ENCODE data around the gene MMP27.

Gene MMP27

DNA sequence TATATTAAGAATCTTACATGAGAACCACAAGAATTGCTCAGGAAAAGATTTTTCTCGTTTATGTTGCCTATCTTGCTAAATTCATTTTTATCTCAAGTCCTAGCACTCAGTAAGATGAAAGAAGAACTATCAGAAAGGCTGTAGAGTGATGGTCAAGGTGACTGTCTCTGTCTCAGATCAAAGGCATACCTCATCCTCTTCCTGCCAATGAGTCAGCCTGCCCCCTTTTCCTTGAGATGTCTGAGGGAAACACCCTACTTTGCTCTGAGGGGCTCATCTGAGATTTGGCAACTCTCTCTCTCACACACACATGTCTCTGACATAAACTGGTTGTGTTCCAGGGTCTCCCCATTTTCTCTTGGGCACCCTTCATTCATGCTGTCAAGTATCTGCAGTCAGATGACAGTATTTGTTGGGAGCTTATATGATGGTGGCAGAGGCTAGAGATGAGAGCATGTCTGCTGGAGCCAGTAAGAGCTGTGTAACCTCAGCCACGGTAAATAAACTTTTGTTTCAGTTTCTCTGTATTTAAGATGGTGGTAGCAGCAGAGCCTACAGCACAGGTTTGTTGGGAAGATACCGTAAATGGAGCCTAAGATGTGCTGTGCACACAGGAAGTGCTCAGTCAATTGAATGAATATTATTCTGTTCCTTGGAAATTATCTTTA lies 1.6 kb downstream of the MMP27 start:
- no peak for DNase-seq

DNA sequence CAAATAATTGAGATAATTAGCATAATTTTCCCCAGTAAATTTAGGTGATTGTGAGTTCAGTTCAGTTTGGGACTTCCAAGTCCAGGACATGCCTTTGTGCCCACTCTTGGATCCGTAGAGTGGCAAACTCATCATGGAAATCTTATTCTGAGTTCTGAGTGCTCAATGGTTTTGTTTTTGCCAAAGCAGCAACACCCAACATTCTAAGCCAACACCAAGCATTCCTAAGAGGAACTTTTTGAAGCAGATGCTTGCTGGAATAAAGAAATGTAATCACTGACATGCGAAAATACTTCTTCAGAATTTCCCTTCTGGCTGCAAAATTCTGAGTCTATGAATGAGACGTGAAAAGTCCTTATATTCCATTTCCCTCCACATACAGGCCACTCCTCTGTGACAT lies 10.4 kb downstream of the MMP27 start:
- no peak for DNase-seq

GRCh38 chr11:102685754-102686153 lies 19.8 kb downstream of the MMP27 start:
- no peak for DNase-seq

- no peak for DNase-seq
Measured at GRCh38 chr11:102685338-102685737, 20.2 kb downstream of the MMP27 start.

- DNase-seq: no peak
Measured at GRCh38 chr11:102683277-102683676, 22.3 kb downstream of the MMP27 start.

- DNase-seq: no peak
Measured at GRCh38 chr11:102680945-102681344, 24.6 kb downstream of the MMP27 start.

- no peak for DNase-seq
Measured at GRCh38 chr11:102678022-102678421, 27.5 kb downstream of the MMP27 start.

- no peak for DNase-seq
Measured at GRCh38 chr11:102676084-102676483, 29.5 kb downstream of the MMP27 start.

DNA sequence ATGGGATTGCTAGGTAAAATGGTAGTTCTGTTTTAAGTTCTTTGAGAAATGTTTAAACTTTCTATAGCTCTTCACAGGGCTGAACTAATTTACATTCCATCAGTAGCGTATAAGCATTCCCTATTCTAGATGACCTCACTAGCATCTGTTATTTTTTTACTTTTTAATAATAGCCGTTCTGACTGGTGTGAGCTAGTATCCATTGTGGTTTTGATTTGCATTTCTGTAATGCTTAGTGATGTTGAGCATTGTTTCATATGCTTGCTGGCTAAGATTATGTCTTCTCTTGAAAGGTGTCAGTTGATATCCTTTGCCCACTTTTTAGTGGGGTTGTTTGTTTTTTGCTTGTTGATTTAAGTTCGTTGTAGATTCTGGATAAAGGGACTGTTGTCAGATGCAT lies 35.9 kb downstream of the MMP27 start:
- DNase-seq: no peak

GRCh38 chr11:102666331-102666957 lies 39.1 kb downstream of the MMP27 start:
- no peak for DNase-seq

DNA sequence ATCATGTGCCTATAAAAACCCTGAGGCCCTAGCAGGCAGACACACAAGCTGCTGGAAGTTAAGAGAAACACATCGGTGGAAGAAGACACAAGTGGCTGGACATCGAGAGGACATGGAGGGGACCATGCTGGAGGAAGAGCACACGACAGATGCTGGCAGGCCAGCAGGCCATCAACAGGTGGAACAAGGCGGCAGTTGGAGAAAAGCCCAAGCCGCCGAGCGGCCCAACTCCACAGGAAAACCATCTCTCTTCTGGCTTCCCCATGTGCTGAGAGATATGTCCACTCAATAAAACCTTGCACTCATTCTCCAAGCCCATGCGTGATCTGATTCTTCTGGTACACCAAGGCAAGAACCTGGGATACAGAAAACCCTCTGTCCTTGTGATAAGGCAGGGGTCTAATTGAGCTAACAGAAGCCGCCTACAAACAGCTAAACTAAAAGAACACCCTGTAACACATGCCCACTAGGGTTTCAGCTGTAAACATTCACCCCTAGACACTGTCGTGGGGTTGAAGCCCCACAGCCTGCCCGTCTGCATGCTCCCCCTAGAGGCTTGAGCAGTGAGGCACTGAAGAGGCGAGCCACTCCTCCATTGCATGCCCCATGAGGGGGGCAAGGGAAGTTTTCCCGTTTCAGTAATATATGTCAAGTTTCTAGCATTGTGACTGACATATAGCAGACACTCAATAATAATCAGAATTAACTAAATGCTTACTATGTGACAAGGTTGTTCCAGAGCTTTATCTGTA lies 41.4 kb downstream of the MMP27 start:
- no peak for DNase-seq

DNA sequence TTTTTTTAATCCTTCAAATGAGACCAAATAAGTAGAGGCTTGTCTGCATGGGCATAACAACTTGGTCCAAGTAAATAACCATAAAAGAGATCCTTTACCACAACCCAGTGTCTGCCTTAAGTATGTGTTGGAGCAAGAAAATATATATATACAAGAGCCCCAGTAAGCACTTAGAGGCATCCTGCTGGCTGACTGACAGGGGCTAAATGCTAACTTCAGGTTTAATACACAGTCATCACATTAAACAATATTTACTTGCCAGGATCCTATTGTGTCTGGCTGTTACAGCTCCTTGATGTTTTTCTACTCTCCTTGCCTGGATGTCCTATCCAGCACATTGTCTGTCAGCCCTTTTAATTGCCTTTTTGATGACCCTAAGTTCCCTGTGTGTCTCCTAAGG lies 43.0 kb downstream of the MMP27 start:
- no peak for DNase-seq

GRCh38 chr11:102661040-102661439 lies 44.5 kb downstream of the MMP27 start:
- DNase-seq: no peak

GRCh38 chr11:102656528-102656927 lies 49.0 kb downstream of the MMP27 start:
- no peak for DNase-seq

- no peak for DNase-seq
Measured at GRCh38 chr11:102655547-102655946, 50.0 kb downstream of the MMP27 start.

GRCh38 chr11:102654761-102655160 lies 50.8 kb downstream of the MMP27 start:
- no peak for DNase-seq

- DNase-seq: no peak
Measured at GRCh38 chr11:102653744-102654291, 51.8 kb downstream of the MMP27 start.

GRCh38 chr11:102647430-102647829 lies 58.1 kb downstream of the MMP27 start:
- DNase-seq: no peak

DNA sequence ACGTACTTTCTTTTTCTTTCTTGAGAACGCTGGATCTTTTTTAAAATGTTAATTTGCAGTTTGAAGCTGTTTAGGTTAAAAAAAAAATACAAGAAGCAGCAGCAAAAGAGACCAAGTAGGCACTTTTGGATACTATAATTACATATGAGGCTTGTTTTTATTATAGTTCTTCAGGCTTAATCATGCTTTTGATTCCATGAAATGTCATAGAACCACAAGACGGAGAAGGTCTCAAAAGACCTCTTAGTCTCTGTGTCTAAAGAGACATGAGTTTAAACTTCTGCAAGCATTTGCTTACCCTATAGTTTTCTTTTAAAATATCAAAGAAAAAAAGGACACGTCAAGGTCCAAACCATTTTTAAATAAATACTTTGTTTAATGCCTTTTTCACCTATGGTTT lies 61.6 kb downstream of the MMP27 start:
- no peak for DNase-seq
